BE2C (cell line): ENCODE results near the gene ANKRD37.

Experiments
- DNase-seq: peaks from one replicate; pipeline ENCODE4 v3.0.0-alpha.2; 2020
- H3K27me3 ChIP-seq: fragments of 250-450 bp; sonication (Bioruptor Pico); 2 replicates; pipeline ENCODE4 v1.5.1; 2020; ENCODE audit warnings: mild to moderate bottlenecking
- H3K36me3 ChIP-seq: fragments of 250-450 bp; sonication (Bioruptor Pico); 2 replicates; pipeline ENCODE4 v1.5.1; 2020; ENCODE audit warnings: mild to moderate bottlenecking
- H3K4me1 ChIP-seq: fragments of 250-450 bp; sonication (Bioruptor Pico); 2 replicates; pipeline ENCODE4 v1.5.1; 2020
- H3K4me3 ChIP-seq: 2 replicates; pipeline ENCODE4 v1.5.1; 2011; ENCODE audit warnings: low read depth, low read length
- H3K9me3 ChIP-seq: fragments of 250-450 bp; sonication (Bioruptor Pico); 2 replicates; pipeline ENCODE4 v1.5.1; 2020
- TF ChIP-seq, protein P1 (sequence below): IDR thresholded peaks from 2 replicates; pipeline ENCODE4 v1.5.1; 2012; ENCODE audit warnings: mild to moderate bottlenecking, low read depth, low read length

Gene ANKRD37

DNA sequence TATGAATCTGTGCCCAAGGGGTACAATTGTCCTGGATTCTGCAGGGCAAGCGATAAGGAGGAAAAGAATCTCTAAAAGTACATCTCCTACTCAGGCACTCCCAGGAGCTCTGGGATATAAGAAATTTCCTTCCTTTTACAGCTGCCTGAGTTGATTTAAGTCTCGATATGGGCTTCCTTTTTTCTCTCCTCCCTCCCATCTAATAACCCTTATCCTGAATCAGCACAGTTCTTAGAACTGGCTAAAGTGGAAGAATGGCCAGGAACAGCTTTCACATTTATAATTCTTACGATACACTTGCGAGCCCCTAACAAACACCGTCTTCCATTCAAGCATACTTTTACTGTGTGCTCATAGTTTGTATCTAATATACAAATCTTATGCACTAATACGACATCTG, 22.1 kb upstream of the ANKRD37 start:
- no peak for DNase-seq
- Histone ChIP-seq H3K4me3 (no peak overlapping the region), H3K27me3 (no peaks in the 10 kb centered on the region), H3K9me3 (no peaks in the 10 kb centered on the region), H3K4me1 (no peaks in the 10 kb centered on the region; the same call in 1 of the 2 replicates), H3K36me3 (no peaks in the 10 kb centered on the region)
- TF ChIP-seq, protein P1, sequence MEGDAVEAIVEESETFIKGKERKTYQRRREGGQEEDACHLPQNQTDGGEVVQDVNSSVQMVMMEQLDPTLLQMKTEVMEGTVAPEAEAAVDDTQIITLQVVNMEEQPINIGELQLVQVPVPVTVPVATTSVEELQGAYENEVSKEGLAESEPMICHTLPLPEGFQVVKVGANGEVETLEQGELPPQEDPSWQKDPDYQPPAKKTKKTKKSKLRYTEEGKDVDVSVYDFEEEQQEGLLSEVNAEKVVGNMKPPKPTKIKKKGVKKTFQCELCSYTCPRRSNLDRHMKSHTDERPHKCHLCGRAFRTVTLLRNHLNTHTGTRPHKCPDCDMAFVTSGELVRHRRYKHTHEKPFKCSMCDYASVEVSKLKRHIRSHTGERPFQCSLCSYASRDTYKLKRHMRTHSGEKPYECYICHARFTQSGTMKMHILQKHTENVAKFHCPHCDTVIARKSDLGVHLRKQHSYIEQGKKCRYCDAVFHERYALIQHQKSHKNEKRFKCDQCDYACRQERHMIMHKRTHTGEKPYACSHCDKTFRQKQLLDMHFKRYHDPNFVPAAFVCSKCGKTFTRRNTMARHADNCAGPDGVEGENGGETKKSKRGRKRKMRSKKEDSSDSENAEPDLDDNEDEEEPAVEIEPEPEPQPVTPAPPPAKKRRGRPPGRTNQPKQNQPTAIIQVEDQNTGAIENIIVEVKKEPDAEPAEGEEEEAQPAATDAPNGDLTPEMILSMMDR, result no peak

- Histone ChIP-seq H3K27me3 (no peaks in the 10 kb centered on the region), H3K9me3 (no peaks in the 10 kb centered on the region; the same call in 1 of the 2 replicates), H3K36me3 (no peaks in the 10 kb centered on the region), H3K4me3 (no peak overlapping the region), H3K4me1 (no peaks in the 10 kb centered on the region; the same call in 1 of the 2 replicates)
- no peak for DNase-seq
- TF ChIP-seq, protein P1, result no peak
Measured at GRCh38 chr4:185378264-185378663, 18.4 kb upstream of the ANKRD37 start.

GRCh38 chr4:185379326-185380295, 17.0 kb upstream of the ANKRD37 start:
- Histone ChIP-seq H3K27me3 (no peaks in the 10 kb centered on the region), H3K4me1 (no peaks in the 10 kb centered on the region), H3K36me3 (no peaks in the 10 kb centered on the region), H3K9me3 (no peaks in the 10 kb centered on the region; the same call in 1 of the 2 replicates), H3K4me3 (no peak overlapping the region)
- no peak for DNase-seq
- TF ChIP-seq, protein P1, result no peak

- no peaks in the 10 kb centered on the region for H3K4me1 ChIP-seq
- H3K36me3 ChIP-seq, result no peaks in the 10 kb centered on the region
- DNase-seq, result no peak
- no peaks in the 10 kb centered on the region; the same call in 1 of the 2 replicates for H3K9me3 ChIP-seq
- no peak overlapping the region for H3K4me3 ChIP-seq
- TF ChIP-seq, protein P1, result no peak
- H3K27me3 ChIP-seq, result no peaks in the 10 kb centered on the region
Measured at GRCh38 chr4:185380320-185380719, 16.3 kb upstream of the ANKRD37 start.

GRCh38 chr4:185381288-185382196, 15.1 kb upstream of the ANKRD37 start:
- no peak overlapping the region for H3K4me3 ChIP-seq
- no peaks in the 10 kb centered on the region for H3K36me3 ChIP-seq
- H3K4me1 ChIP-seq, result no peaks in the 10 kb centered on the region
- no peaks in the 10 kb centered on the region for H3K27me3 ChIP-seq
- no peak for DNase-seq
- TF ChIP-seq, protein P1, result no peak
- no peaks in the 10 kb centered on the region; the same call in 1 of the 2 replicates for H3K9me3 ChIP-seq
